Neural progenitor cell (in vitro differentiated cells): ENCODE data around the gene CIRBP.

Experiments used
- CTCF ChIP-seq: fragments of 200-600 bp; sonication (generic); IDR thresholded peaks from 2 replicates; pipeline ENCODE4 v1.5.1; 2017; ENCODE audit warnings: antibody characterized with exemption, mild to moderate bottlenecking
- EZH2phosphoT487 ChIP-seq: fragments of 200-600 bp; sonication (generic); IDR thresholded peaks from 2 replicates; pipeline ENCODE4 v1.6.1; 2017; ENCODE audit warnings: antibody characterized with exemption

DNA sequence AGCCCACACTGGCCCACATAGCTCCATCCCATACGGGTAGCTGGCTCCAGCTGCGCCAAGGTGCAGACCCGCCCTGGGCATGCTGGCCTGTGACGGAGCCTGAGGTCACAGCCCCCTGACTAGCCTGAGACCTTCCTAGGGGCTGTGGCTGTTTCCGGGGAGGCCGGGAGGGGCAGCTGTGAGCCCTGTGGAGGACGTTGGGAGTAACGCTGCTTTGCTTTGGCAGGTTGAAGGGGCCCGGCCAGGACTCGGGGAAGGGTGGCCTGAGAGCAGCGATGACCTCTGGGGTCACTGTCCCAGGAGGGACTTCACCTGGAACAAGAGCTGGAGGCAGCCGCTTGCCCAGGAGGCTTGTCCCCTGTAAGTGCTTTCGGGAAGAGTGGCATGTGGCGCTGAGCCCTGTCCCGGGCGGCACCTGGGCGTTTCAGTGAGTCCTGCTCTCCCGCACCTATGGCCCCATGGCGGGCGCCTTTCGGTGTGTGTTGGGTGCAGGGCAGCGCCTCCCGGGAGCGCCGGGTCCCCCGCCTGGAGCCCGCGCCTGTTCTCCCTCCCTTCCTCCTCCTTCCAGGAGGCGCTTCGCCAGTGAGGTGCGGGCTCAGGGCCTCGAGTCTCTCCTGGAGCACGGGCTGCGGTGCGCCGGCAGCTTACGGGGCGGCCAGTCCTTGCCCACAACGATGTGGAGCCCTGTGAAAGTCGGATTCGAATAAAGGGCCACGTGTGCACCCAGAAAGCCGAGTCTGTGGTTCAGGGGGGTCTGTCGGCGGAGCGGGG lies 5.1 kb downstream of the CIRBP start:
- TF ChIP-seq CTCF: no peak
- no peak for TF ChIP-seq EZH2phosphoT487
